ENCODE results near the gene RPE.

GRCh38 chr2:209984291-209984690 lies 18.1 kb upstream of the RPE start:
- TF ChIP-seq CTCF (IDR thresholded peaks at IDR 0.05) (no peak), POLR2A (IDR thresholded peaks at IDR 0.05) (no peak)

Measured in prostate gland (tissue), 2 donors.